Fibroblast of upper back skin (primary cell): ENCODE data around the gene EPSTI1.
"Not testable (repeated sequence)": the region's sequence is repeated elsewhere in the genome, so short reads cannot be mapped to it uniquely, and the experiment has no call there.

Experiments used
- DNase-seq: peaks from one replicate; pipeline ENCODE4 v3.0.0-alpha.2; 2013

EPSTI1 gene

DNA sequence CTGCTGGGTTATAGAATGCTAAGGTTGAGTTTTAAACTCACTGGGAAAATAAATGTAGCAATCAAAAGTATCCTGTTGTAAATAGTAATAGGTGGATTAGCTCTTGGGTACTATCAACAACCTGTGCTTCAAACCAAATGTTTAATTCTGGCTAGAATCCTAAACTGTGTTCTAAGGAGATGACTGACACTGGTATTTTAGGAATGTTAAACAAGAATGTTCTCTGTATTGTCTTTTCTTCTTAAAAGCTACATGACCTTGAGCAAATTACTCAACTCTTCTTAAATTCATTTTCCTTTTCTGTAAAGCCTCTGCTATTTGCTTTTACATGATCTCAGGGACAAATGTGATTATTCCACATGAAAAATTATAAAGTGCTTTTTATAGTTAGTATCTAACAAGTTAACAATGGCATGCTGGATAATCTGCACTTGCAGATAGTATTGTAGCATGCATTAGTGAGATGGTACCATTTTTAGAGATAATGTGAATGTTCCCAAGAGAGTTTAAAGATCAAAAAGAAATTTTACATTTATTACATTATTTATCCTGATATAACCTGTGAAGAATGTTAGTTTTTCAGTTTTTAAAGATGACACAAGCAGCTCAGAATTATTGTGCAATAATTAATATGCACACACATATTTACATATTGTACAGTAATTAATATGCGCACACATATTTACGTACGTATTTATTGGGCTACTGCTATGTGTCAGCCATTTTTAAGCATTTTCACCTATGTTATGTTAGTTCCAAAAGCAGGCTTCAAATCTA lies 13.6 kb upstream of the EPSTI1 start:
- DNase-seq = peak; percentile 74

GRCh38 chr13:43003729-43004128 lies 11.7 kb upstream of the EPSTI1 start:
- no peak for DNase-seq

DNA sequence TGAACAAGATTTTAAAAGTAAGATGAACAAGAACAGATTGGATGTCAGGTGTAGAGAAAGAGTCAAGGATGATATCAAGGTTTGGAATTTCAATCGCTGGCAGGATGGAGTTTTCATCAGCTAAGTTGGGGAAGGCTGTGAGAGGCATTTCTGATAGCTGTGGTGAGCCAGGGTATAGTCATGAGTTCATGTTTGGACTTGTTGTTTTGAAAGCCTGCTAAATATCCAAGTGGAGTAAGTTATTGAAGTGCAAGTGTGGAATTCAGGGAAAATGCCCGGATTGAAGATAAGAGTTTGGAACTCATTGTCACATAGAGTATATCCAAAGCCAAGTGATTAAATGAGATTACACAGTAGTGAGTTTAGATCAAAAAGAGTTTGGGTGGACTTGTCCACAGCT lies 11.0 kb upstream of the EPSTI1 start:
- DNase-seq = peak; percentile 28

DNA sequence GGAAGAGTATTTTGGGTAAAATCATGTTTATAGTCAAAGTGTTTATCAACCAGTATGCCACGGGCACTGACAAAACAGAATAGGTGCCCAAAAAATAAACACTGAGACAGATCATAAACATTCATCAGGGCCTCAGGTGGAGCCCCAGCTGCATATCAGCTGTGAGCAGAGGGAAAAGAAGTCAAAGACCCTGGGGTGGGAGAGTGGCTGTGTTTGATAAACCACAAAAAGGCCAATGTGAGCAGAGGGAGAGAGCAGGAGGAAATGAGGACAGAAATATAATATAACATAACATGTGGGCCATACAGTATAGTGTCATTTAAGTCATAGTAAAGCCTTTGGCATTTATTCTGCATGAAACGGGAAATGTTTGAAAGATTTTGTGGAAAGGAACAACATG lies 10.0 kb upstream of the EPSTI1 start:
- DNase-seq = no peak

DNA sequence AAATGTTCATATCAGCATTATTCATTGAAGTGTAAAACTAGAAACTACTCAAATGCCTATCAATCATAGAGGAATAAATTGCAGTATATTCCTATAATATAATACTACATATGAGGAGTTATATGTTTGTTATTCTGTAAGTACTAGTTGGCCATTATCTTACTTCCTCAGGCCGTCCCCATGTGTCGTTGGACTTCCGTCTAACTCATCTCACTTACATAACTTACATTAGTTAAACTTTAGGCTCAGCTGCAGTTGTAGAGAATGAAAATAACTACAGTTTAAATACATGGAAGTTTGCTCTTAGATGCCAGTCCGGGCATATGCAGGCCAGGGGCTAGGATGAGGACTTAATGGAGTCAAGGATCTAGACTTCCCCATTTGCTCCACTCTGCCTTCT lies 8.6 kb upstream of the EPSTI1 start:
- DNase-seq = no peak

- DNase-seq = no peak
Observed at GRCh38 chr13:42999491-42999890, 7.5 kb upstream of the EPSTI1 start.

GRCh38 chr13:42997381-42997780 lies 5.3 kb upstream of the EPSTI1 start:
- peak; percentile 92 for DNase-seq

GRCh38 chr13:42996584-42996983 lies 4.5 kb upstream of the EPSTI1 start:
- DNase-seq = peak; percentile 96

- no peak for DNase-seq
Observed at GRCh38 chr13:42994878-42995277, 2.8 kb upstream of the EPSTI1 start.

DNA sequence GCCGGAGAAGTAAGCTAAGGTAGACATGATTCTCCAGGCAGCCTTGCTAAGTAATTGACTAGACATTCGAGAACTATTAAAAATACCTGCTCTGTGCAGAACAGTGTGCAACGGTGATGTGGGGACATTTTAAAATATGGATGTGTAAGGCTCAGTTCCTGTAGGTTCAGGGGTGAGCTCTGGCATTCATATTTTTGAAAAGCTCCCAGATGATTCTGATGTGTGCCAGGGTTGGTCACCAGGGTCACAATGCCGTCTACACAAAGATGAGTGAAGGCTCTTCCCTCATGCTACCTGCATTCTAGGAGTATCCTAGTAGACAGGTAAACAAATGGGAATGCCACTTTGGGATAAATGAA lies 702 bp upstream of the EPSTI1 start:
- no peak for DNase-seq

DNA sequence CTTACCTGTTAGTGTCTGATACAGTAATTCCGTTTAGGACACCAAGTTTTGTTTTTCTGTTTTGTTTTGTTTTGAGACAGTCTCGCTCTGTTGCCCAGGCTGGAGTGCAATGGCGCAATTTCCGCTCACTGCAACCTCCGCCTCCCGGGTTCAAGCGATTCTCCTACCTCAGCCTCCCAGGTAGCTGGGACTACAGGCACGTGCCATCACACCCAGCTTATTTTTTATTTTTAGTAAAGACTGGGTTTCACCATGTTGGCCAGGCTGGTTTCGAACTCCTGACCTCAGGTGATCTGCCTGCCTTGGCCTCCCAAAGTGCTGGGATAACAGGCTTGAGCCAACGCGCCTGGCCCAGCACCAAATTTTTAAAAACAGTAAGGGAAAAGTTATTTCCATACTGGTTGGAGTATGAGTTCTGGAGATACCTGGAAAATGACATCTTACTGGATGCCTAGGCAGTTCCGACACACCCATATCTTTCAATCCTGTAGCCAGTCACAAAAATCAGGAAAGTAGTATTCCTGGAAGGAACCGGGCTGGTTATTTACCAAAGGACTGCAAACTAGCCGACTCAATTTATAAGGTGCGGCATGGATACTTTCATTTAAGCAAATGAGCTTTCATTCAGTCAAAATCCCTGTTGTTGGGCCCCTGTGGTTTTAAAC lies 676 bp downstream of the EPSTI1 start:
- not testable (repeated sequence) for DNase-seq

DNA sequence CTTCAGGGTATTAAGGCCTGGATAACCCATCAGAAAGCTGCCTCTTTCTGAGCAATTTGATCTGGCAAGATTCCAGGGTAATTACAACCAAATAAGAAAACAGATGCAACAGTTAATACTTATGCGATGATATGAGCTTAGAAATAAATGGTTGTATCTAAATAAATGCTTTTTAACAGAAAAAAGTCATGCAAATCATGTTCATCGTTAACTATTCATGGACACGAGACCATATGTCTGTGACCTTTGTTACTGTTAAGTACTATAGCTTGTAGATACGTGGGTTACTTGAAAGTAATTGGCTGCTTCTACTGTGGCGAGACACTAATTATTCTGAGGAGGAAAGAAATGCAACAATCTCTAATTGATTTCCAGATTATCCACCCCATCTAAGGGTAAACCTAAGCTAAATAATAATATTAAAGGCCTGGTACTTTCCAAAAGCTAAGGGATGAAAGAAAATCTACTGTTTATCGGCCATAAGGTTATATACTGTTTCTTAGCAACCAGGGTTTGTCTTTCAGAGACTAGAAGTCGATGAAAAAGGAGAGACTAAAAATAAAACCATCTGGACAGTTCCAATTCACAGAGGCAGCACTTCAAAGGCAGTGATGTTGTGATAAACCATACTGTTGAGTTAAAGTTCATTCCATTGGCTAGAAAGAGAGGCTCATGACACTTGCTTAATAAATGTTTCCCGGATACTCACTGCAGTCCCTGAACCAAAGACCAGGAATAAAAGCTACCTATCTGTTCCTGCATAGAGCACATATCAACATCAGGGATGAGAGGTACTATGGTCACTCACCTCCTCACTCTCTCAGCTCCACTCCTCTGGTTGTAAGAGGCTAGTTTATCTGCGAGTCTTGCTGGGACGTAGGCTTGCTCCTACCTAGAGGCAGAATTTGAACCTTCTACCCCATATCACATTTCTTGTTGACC lies 1.5 kb downstream of the EPSTI1 start:
- DNase-seq = peak; percentile 74

- DNase-seq = no peak
Observed at GRCh38 chr13:42986176-42986574, 5.9 kb downstream of the EPSTI1 start.

- DNase-seq = no peak
Observed at GRCh38 chr13:42985312-42986175, 6.5 kb downstream of the EPSTI1 start.

GRCh38 chr13:42984691-42985090 lies 7.3 kb downstream of the EPSTI1 start:
- DNase-seq = no peak

DNA sequence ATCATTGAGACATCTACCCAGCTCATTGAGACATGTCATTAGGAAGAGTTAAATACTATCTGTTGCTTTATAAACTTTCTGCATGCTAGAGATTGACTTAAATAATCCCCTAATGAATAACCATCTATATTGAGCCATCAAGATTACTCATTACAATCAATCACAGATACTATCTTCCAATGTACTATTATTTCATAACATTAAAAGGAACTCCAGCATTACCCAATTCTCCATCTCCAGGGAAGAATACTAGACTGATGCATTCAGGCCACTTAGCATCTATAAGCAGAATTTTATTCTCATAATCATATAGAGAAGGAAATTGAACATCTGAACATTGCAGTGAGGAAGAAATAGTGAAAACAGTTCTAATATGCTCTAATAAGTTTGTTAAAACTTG lies 8.0 kb downstream of the EPSTI1 start:
- no peak for DNase-seq

- DNase-seq = no peak
Observed at GRCh38 chr13:42981853-42982252, 10.2 kb downstream of the EPSTI1 start.

DNA sequence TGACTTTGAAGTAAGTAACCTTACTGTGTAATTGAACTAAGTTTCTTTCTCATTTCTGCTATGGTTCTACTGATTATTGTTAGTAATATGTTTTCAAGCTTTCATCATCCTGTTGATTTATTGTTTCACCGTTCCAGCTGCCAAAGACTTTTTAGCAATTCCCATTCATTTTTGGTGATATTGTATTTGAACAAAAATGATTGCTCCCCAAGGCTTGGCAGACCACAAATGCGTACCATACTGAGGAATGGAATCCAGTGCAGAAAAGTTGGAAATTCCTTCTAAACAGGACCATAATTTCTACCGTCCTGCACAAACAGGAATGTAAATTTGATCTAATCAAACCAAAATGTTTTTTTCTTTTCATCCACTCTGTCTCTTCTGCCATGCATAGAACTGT lies 10.7 kb downstream of the EPSTI1 start:
- peak; percentile 97 for DNase-seq

DNA sequence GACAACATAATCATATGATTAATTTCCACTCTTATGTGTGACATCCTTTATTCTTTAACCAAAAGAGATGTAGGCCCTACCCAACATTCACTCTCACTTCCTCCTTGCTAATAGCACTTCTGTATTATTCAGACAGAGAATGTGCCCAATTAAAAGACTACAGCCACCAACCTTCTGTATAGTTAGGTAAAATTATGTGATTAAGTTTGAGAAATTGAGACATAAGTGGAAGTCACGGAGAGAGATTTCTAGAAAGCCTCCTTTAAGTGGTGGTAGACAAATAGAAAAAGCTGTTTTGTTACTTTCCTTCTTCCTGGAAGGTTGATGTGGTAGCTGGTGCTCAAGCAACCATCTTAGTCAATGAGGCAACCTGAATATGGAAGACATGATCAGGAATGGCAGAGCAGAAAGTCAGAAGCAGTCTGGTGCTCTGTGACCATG lies 14.8 kb downstream of the EPSTI1 start:
- DNase-seq = no peak

DNA sequence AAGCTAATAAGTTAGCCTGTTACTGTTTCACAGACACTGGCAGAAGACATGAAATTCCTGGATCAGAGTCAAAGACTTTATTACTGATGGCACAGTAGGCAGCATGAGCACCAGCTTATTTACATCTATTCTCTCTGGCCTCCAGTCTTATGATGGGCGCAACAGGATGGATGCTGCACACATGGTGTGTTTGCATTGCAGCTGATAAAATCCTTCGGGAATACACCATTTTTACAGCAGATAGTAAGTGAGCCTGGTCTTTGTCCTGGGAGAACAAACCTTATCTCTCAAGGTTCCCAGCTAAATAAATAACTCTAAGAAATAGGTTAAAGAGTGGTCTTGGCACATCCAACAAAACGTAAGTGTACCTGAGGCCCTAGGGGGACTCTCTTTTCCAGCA lies 16.0 kb downstream of the EPSTI1 start:
- DNase-seq = no peak

GRCh38 chr13:42973581-42973980 lies 18.5 kb downstream of the EPSTI1 start:
- DNase-seq = no peak

DNA sequence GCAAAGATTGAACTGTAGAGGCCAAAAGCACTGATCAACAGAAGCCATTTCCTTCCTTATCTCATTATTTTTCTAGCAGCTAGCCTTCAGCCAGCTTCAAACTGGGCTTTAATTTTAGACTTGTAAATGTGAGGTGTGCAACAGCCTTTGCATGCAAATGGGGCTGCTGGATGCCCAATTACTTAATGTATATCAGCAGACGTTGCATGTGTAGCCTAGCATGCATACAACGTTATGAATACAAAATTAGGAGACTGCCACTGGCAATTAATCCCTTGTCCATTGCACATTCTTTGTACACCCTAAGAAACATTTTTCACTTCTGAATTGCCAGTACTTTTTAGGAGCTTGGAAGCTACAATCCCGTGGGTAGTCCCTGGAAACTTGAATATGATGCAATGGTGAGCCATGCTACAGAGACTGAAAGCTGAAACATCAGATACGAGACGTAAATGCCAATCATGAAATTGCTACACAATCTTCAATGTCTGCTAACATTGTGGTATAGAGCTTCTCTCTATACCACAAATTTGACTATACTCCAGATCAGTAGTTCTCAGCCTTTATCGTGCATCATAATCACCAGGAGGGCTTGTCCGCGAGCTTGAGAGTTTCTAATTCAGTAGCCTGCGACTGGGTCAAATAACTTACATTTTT lies 20.2 kb downstream of the EPSTI1 start:
- DNase-seq = peak; percentile 87
